ENCODE data around the gene GOLGA8Q. TPM values are rescaled to one million over a fixed set of nuclear protein-coding genes. Genes with fewer than 3 reads are reported as not detected.
"Not testable (repeated sequence)": the region's sequence is repeated elsewhere in the genome, so short reads cannot be mapped to it uniquely, and the experiment has no call there.

Gene GOLGA8Q
- total RNA-seq, 1 donor from 2014 or later = 0.89 TPM

- not testable (repeated sequence) for H3K4me3 Mint-ChIP-seq; H3K36me3 Mint-ChIP-seq; H3K27ac Mint-ChIP-seq; H3K27me3 Mint-ChIP-seq; H3K4me1 Mint-ChIP-seq (ENCODE audit: unreplicated experiment); DNase-seq (ENCODE audit: extremely low spot score, unreplicated experiment); H3K9me3 Mint-ChIP-seq
- TF ChIP-seq, protein P1, sequence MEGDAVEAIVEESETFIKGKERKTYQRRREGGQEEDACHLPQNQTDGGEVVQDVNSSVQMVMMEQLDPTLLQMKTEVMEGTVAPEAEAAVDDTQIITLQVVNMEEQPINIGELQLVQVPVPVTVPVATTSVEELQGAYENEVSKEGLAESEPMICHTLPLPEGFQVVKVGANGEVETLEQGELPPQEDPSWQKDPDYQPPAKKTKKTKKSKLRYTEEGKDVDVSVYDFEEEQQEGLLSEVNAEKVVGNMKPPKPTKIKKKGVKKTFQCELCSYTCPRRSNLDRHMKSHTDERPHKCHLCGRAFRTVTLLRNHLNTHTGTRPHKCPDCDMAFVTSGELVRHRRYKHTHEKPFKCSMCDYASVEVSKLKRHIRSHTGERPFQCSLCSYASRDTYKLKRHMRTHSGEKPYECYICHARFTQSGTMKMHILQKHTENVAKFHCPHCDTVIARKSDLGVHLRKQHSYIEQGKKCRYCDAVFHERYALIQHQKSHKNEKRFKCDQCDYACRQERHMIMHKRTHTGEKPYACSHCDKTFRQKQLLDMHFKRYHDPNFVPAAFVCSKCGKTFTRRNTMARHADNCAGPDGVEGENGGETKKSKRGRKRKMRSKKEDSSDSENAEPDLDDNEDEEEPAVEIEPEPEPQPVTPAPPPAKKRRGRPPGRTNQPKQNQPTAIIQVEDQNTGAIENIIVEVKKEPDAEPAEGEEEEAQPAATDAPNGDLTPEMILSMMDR (conservative IDR thresholded peaks at IDR 0.05) = peak; percentile 59
Observed at GRCh38 chr15:30598953-30599352, 47.1 kb downstream of the GOLGA8Q start.

DNA sequence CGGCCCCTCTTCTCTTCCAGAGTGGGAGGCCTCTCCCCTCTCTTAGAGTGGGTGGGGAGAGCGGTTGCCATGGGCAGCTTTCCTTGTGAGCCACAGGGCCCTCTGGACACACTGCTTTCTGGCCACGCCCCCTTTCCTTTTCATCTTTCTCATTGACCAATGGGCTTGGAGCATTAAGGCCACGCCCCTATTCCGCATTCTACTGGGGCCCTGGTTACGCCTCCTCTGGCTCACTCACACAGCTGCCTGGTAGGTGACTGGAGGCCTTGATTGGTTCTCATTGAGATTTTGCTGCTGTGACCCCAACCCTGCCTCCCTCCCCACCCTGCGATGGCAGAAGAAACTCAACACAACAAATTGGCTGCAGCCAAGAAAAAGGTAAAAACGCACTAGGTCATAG, 51.9 kb downstream of the GOLGA8Q start, which contains the start of gene GOLGA8H:
Gene GOLGA8H, plus strand, starts transcription at position 233 of the 400 bp plus-strand sequence. Its CDS starts 98 bp downstream, at position 331.
- H3K36me3 Mint-ChIP-seq; H3K9me3 Mint-ChIP-seq; H3K27me3 Mint-ChIP-seq; H3K4me3 Mint-ChIP-seq; H3K4me1 Mint-ChIP-seq (ENCODE audit: unreplicated experiment); DNase-seq (ENCODE audit: extremely low spot score, unreplicated experiment); H3K27ac Mint-ChIP-seq: not testable (repeated sequence)

Other genes with a start within 250 kb of the GOLGA8Q start
- 0.55 and 3.8 TPM in 2 replicates for gene CHRFAM7A, start 158.5 kb upstream of the GOLGA8Q start, total RNA-seq (ENCODE audit: low replicate concordance)
- gene GOLGA8R, start 137.8 kb upstream of the GOLGA8Q start, total RNA-seq (ENCODE audit: low replicate concordance) = 0.95 and 1.8 TPM in 2 replicates
- gene GOLGA8H, start 52.0 kb downstream of the GOLGA8Q start, total RNA-seq (ENCODE audit: low replicate concordance) = 0.77 TPM in 1 of 2 replicates, not detected in the other